Stimulated activated CD8-positive, alpha-beta memory T cell treated with anti-CD3 and anti-CD28 coated beads, Interleukin-4, amount 100 ng/mL, for 1 hour (primary cell): Measurements from ENCODE around the gene FOXP1.

ENCODE experiments used
- DNase-seq, 2 donors: peaks; one replicate each; pipeline ENCODE4 v3.0.0-alpha.2; 2020; ENCODE audit warnings: low read depth in 2 of 2, low spot score in 1 of 2

Gene FOXP1

GRCh38 chr3:71070497-71071463 is 512.7 kb downstream of the FOXP1 start:
- DNase-seq, result no peak

GRCh38 chr3:71069797-71070196 is 513.7 kb downstream of the FOXP1 start:
- peak in 1 of 2 donors; percentile 54 for DNase-seq

- DNase-seq, result no peak
Measured at GRCh38 chr3:71067977-71068654, 515.4 kb downstream of the FOXP1 start.

DNA sequence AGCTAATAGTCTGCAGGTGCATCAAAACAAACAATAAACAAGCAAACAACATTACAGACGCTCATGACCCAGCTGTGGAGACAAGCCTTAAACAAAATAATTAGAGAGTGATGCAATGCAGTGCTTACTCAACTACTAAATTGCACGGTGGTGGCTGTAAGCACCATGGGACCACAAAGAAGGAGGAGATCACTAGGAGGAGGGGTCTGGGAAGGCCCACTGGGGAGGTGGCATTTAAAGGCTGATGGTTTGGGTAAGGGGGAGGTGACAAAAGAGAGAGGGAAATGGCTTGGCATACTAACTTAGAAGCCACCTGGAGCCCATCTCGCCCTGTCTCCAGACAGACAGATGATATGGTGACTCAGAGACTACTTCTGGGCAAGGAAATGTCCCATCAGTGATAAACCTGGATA is 516.7 kb downstream of the FOXP1 start:
- DNase-seq, result no peak

DNA sequence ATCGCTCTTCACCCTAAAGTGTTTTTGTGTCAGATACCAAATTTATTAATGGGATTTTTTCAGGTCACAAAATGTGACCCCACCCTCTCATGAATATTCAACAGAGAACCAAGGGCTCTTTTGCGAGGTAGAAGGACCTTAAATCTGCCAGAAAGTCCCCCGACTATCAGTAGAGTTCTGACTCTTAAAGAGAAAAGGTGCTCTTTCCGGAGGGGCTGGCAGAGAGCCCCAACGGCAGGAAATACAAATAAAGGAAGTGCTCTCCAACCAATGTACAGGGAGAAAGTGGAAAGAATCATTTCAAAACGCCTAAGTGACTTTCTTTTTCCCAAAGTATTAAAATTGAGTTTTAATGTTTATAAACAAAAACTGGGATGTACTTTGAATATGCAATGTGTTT is 517.2 kb downstream of the FOXP1 start:
- DNase-seq, result no peak

DNA sequence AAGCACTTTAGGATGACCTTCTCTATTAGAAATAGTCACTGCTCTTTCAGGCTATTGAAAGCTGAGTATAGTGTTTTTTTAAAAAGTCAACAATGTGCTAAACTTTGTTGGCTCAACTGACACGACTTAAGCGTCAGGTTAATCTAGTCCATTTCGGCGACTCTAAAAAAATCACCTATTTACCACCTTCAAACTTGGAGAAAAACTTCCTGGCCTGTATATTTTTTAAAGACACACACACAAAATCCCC is 517.8 kb downstream of the FOXP1 start:
- DNase-seq, result no peak

- DNase-seq, result peak in 1 of 2 donors; percentile 37
Measured at GRCh38 chr3:71064956-71065763, 518.4 kb downstream of the FOXP1 start.

GRCh38 chr3:71064291-71064955 is 519.1 kb downstream of the FOXP1 start:
- peak in 1 of 2 donors; percentile 34 for DNase-seq

- no peak for DNase-seq
Measured at GRCh38 chr3:71063773-71064290, 519.7 kb downstream of the FOXP1 start.

DNA sequence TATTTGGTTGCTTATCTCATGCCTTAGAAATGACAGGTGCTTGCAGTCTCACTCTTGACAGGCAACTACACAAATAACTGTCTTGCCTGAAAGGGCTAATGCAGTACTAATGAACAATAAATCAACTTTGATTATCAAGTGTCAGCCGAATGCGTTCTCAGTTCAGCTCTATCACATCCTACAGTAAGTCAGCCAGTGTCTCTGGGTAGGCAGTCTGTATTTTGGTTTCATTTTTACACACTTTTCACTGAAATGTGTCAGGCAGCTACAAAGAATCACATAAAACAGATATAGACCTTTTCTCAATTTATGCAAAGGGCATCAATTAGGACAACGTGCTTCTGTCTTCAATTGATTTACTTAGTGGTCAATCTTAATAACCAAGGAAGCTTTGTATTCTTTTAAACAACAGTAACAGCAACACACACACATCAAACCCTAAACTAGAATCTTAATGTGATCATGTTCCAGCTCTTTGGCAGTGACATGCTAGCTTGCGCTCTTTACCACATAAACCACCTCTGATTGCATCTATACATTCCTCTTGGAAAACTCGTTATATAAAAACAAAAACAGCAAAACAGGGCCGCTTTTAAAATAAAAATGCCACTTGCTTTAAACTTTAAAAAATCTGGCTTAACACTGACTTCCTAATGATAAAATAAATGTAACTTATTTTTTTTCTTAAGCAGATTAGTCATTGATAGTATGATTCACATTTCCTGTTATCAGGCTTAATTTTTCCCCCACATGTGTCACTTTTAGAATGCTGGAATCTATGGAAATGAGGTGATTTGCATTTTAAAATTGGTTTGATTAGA is 520.4 kb downstream of the FOXP1 start:
- no peak for DNase-seq

GRCh38 chr3:71062037-71062932 is 521.2 kb downstream of the FOXP1 start:
- no peak for DNase-seq

DNA sequence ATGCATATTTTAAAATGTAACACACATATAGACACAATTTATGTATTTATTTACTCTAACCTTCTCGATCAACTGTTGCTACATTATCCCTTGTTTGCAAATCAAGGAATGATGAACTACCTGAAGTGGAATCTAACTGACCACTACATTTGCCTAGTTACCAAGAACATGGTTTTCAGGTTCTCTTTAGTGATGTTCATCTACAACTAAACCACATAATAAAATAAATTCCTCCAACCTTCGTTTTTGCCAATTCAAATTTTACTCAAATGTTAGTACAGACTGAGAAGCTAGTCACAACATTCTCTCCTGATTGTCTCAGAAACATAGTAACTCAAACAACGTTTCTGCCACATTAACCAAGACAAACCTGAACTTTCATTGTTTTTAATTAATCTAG is 521.9 kb downstream of the FOXP1 start:
- DNase-seq, result no peak

- no peak for DNase-seq
Measured at GRCh38 chr3:71061037-71061436, 522.5 kb downstream of the FOXP1 start.

DNA sequence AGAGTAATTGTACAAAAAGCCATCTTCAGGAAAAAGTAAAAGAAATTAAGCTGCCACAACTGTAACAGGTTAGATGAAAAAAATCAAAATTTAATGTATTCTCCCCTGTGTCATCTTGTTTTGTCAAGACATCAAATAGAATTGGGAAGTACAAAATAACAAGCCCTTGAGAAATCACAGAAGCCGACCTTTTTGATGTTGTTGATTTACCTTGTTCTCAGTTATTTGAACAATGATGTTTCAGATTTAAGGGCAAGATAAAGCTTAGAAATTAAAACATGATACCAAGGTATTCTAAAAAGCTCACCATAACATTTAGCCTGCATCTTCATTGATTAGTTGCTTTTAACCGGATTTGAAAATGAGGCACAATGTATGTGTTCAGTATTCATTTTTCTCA is 523.0 kb downstream of the FOXP1 start:
- no peak for DNase-seq

DNA sequence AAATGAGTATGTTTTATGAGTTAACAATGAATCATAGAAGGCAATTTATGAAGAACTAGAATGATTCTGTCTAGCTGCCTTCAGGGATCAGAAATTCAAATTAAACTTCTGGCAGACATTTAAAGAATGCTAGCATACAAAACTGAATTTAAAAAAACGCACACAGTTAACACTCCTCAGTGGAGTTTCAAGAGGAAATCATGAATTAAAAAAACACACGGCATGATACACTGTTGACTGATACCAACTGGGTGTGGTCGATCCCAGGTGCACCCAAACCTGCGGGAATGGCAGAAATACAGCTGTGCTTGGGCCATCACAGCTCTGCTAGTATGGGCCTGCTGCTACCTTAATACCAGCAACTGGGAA is 526.0 kb downstream of the FOXP1 start:
- DNase-seq, result no peak

DNA sequence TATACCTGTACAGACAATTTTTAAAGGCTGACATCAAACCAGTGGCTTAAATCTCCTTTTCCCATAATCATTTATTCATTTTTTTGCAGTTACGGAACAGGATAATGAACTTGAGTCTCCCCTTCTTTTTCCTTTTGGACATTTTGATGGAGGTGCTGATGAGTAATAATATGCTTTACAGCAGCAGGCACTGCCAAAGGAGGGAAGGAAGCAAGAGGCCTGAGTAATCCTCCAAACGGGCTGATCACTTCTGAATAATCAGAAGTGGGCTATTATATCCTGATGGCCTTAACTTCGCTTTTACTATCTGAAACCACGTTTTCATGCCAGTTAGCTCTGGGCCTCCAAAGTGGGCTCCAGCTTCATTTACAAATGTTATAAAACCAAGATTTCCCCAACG is 527.2 kb downstream of the FOXP1 start:
- DNase-seq, result no peak

DNA sequence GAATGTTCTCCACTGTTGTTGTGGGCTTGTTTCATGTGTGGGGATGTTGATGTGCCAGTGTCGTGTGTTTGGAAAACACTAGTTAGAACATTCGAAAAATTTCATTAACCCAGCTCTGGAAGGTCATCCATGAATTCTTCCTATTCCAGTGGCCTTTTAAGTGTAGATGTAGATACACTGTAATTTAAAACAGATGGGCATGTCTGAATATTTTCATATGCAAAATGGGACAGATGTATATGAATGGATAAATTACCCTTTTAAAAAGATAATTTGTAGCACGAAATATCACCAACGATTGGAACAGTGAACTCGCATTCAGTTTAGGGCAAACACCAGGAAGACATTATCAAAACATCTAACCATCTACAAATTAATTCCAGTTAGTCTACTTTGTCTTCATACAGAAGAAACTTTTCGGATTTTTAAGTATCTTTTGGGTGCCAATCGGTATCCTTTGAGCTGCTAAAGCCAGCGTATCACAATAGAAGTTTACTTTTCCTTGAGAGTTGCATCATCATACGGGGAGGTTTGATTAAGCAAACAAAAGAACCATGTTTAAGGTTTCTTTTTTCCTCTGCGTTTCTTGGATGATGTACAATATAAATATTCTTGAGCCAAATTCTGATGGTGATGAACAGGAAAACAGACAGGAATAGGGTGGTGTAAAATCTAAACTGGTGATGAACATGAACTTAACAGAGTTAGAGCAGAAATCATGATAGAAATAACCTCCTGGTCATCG is 528.1 kb downstream of the FOXP1 start:
- DNase-seq, result no peak

- no peak for DNase-seq
Measured at GRCh38 chr3:71054312-71054711, 529.2 kb downstream of the FOXP1 start.

DNA sequence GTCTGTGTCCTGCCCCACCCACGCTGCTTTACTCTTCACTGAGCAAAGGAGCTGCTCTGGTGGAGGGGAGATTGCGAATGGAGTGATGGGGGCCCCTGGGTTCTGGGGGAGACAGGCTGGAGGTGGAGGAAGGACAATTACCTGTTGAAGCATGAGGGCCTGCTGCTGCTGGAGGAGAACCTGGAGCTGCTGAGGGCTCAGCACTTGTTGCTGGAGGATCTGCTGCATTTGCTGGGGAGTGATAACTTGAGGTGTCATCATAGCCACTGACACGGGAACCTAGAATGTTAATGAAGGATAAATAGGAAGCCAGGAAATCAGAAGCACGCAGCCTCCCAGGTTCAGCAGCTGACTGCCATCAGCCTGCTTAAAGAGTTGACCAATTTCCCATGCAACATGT is 530.0 kb downstream of the FOXP1 start:
- DNase-seq, result no peak
